DMS79 (cell line): ENCODE measurements around the gene PARP16.

Experiments
- DNase-seq: peaks from one replicate; lab custom pipeline; 2025; lab: John Stamatoyannopoulos, UW

PARP16 gene

GRCh38 chr15:65286704-65287519 is at the start of gene PARP16:
Gene PARP16 (minus strand): TSS chr15:65286883. CDS start chr15:65286426, 457 bp downstream.
- peak; percentile 70 for DNase-seq

GRCh38 chr15:65335278-65336055 is 48.8 kb upstream of the PARP16 start:
- no peak for DNase-seq

DNA sequence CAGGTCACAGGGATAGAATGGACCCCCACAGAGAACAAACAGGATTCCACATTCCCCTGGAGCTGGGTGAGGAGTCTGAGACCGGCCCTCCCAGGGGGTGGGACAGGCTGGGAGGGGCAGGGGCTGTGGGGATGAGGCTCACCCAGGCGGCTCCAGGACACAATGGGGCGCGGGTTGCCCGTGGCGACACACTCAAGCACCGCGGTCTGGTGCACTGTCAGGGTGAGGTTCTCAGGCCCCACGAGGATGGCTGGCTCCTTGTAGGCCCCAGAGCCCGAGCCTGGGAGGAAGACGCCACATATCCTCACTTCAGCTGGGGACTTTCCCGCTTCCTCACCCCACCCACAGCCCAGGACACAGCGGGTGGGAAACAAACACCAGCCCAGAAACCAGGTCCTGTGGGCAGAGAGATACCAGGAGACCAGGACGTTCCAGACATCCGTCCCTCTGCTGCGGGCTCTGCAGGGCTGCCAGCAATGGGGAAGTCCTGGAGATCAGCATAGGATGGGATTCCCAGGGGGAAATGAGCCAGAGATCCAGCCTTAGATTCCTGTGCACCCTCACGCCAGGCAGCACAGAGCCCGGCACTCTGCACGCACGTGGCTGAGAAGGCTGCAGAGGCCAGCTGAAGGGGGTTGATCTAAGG is 48.0 kb upstream of the PARP16 start:
- no peak for DNase-seq

DNA sequence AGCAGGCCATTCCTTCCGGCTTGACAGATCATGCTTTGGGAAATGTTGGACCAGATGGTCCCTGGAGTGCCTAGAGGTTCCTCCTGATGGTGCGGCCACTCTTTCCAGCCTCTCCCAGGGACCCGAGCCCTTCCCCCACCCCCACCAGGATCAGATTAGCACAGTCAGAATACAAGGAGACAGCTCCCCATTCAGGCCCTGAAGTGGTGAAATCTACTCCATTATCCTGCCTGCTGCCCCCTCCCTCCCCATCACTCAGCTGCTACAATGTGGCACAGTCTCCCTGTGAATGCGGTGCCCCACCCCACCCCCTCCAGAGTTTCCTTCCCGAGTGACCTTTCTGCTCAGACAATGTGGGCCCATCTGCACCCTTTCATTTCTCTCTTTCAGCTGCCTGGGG is 47.2 kb upstream of the PARP16 start:
- no peak for DNase-seq

DNA sequence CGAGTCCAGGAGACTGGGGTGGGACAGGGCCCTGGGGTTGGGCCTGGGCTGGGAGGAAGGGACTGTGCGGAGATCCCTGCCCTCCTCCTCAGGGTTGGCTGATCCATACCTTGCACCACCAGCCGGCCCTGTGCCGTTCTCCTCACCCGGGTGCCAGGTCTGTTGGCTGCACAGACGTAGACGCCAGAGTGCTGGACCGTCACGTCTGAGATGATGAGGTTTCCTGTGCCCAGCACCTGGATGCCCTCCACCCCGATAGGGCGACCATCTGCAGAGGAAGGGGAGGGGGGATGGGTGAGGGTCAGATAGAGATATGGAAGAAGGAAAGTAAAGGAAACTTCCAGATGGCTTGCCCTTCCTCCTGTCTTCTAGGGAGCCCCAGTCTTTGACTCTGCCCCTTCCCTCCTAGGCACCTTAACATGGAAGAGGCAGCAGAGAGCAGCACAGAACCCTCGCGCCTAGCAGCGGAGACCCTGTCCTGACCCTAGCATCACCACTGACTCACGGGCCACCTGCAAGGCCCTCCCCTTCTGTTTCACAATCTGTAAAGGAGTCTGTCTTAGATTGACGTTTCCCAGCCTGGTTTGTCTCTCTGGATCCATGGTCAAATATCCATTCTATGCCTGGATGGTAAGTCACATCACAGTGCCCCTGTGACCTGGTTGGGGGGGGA is 46.6 kb upstream of the PARP16 start:
- no peak for DNase-seq

DNA sequence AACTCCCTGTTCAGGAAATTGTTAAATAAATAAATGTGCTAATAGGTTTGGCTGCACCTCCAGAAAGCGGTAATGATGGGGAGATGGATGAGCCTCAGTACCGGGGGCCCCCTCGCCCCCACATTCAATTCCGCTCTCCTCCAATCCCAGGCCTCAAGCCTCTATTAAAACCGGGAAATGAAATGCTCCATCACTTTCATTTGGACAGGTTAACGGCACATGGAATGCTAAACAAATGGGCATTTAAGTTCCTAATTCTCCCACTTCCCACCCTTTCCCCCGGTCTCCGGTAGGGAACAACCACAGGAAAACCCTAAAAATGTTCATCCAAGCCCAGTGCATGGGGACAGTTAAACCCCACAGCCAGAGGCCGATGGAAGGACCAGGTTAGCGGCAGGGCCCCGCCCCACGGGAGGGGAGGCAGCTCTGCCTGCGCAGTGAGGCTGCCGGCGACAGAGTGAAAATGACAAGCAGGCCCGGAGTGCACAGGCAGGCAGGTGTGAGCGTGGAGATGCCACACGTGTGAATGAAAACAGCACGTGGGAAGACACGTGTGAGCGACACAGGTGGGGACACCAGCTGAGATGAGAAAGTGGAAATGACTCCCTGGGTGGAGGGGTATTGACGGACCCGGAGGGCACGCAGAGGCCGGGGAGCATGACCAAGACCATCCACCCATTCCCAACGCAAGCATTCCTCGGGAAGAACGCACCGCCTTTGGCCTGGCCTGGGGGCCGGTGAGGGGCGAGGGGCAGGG is 45.9 kb upstream of the PARP16 start:
- no peak for DNase-seq

DNA sequence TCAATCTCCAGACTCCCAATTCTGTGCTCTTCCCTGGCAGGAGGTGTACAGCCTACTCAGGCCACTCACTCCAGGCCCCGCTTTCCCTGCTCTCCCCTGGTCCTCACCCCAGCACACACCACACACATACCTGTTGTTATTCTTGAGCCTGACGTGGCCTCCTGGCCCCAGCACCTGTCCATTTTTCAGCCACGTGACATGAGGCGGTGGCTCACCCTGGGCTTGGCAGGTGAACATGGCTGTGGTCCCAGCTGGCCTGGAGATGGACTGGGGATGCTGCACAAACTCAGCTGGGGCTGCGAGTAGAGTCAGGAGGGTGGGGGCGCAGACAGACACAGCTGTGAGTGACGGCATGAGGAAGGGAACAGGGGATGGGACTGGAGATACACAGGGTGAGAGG is 45.1 kb upstream of the PARP16 start:
- DNase-seq = no peak

- no peak for DNase-seq
These were observed 44.4 kb upstream of the PARP16 start for GRCh38 chr15:65330934-65331645.

GRCh38 chr15:65329984-65330735 is 43.5 kb upstream of the PARP16 start:
- DNase-seq = no peak

DNA sequence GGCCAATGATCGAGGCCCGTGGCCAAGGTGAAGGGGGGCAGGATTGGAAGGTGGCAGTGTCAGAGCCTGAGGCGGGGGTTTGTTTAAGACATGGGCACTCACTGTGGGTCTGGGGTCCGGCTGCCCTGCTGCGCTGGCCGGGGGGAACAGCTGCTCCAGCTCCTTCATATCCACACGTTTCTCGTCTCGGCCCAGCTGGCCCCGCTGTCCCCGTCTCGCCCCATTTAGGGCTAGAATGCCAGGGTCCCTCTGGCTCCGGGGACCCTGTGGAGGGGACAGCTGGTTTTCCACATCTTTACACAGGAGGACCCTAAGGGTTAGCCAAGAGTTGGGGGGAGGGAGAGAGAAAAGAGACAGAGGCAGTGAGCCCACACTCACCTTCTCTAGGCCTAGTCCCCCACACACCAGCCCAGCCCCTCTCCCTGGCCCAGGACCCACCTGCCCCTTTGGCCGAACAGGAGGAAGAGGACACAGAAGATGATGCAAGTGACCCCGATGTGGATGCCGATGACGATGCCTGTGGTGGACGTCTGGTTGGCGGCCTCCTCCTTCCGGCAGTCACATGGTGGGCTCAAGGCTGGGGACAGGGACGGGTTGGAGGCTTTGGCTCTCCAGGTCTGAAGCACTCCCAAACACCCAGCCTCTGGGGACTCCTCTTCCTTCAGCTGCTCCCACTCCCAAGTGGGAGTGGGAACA is 42.8 kb upstream of the PARP16 start:
- DNase-seq = no peak

- no peak for DNase-seq
These were observed 42.0 kb upstream of the PARP16 start for GRCh38 chr15:65328506-65329287.

- no peak for DNase-seq
These were observed 41.1 kb upstream of the PARP16 start for GRCh38 chr15:65327651-65328393.

GRCh38 chr15:65326818-65327217 is 40.1 kb upstream of the PARP16 start:
- no peak for DNase-seq

DNA sequence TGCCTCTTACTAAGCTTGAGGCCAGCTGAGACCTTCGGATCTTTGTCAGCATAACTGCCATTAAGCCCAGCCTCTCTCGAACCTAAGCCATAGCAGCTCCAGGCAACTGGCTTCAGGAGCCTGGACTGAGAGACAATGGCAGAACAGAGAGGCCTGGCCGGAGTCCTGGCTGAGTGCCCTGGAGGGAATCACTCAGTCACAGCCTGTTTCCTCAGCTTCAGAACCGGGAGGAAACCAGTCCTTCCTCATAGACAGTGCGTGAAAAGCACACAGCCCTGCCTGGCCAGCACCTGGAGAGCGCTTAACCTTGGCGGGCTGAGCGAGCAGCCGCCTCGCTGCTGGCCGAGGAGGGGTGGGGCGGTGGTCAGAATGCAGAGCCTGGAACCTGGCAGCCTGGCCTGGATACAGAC is 39.4 kb upstream of the PARP16 start:
- peak; percentile 2 for DNase-seq

GRCh38 chr15:65323071-65323511 is 36.4 kb upstream of the PARP16 start:
- DNase-seq = peak; percentile 73

- peak; percentile 3 for DNase-seq
These were observed 32.2 kb upstream of the PARP16 start for GRCh38 chr15:65318870-65319356.

DNA sequence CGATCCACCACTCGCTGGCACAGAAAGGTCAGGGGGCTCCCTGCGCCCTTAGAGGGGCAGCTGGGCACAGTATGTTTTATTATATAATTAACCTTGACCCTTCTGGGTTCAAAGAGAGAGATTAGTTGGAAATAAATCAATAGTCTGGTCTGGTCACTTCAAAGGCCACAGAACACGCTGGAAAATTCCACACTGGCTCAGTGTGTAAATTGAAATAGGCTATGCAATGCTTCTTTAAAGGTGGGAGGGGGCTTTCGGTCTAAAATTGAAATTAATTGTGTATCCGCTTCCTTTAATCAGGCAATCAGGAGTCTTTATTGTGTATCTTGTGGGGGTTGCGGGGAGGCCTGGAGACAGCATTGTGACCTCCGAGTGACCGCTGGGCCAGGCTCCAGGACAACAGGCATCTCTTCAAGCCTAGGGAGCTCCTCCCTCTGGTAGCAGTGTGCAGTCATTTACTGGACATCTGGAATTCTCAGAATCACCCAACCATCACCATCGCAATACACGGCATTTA is 25.8 kb upstream of the PARP16 start:
- no peak for DNase-seq
